Astrocyte (in vitro differentiated cells and primary cell): ENCODE measurements around the gene TMEM40. TPM values are rescaled to one million over a fixed set of nuclear protein-coding genes. Genes with fewer than 3 reads are reported as not detected.

Source experiments
- DNase-seq: peaks from one replicate; pipeline ENCODE4 v3.0.0-alpha.2; 2010; ENCODE audit warnings: low read depth
- FAIRE-seq: peaks from 2 replicates; lab custom pipeline; 2011; peaks lifted over from hg19 to GRCh38; lab: Jason Lieb, UNC
- H2AFZ ChIP-seq: 2 replicates; pipeline ENCODE4 v1.6.0; 2012; ENCODE audit warnings: low read depth, low read length, inconsistent platforms
- H3K27ac ChIP-seq: 2 replicates; pipeline ENCODE4 v1.5.1; 2011; ENCODE audit warnings: low read depth, low read length, inconsistent platforms
- H3K27me3 ChIP-seq: 2 replicates; pipeline ENCODE4 v1.6.0; 2011; ENCODE audit warnings: low read length, inconsistent platforms; ENCODE audit not compliant: insufficient read depth
- H3K36me3 ChIP-seq: 2 replicates; pipeline ENCODE4 v1.5.1; 2011; ENCODE audit warnings: low read length, inconsistent platforms; ENCODE audit not compliant: insufficient read depth
- H3K4me1 ChIP-seq: 2 replicates; pipeline ENCODE4 v1.5.1; 2011; ENCODE audit warnings: low read length, inconsistent platforms; ENCODE audit not compliant: insufficient read depth
- H3K4me2 ChIP-seq: 2 replicates; pipeline ENCODE4 v1.6.0; 2012; ENCODE audit warnings: low read length, inconsistent platforms
- H3K4me3 ChIP-seq: 2 replicates; pipeline ENCODE4 v1.5.1; 2011; ENCODE audit warnings: low read depth, mild to moderate bottlenecking, low read length, inconsistent platforms; ENCODE audit not compliant: insufficient read depth
- H3K79me2 ChIP-seq: 2 replicates; pipeline ENCODE4 v1.6.0; 2012; ENCODE audit warnings: mild to moderate bottlenecking, low read length, inconsistent platforms; ENCODE audit not compliant: insufficient read depth
- H3K9ac ChIP-seq: 2 replicates; pipeline ENCODE4 v1.6.0; 2012; ENCODE audit warnings: mild to moderate bottlenecking, low read length, inconsistent platforms
- H3K9me3 ChIP-seq: 2 replicates; pipeline ENCODE4 v1.5.1; 2012; ENCODE audit warnings: low read depth, mild to moderate bottlenecking, low read length, inconsistent platforms; ENCODE audit not compliant: insufficient read depth
- H4K20me1 ChIP-seq: 2 replicates; pipeline ENCODE4 v1.6.0; 2012; ENCODE audit warnings: low read length, inconsistent platforms; ENCODE audit not compliant: insufficient read depth
- H3K27ac Mint-ChIP-seq: one replicate; pipeline ENCODE4 v1.8.0; 2021; ENCODE audit warnings: mild to moderate bottlenecking, mixed read lengths; ENCODE audit not compliant: unreplicated experiment
- H3K27me3 Mint-ChIP-seq: one replicate; pipeline ENCODE4 v1.8.0; 2021; ENCODE audit warnings: low read depth, mixed read lengths; ENCODE audit not compliant: unreplicated experiment
- H3K36me3 Mint-ChIP-seq: one replicate; pipeline ENCODE4 v1.8.0; 2021; ENCODE audit warnings: low read depth, mixed read lengths; ENCODE audit not compliant: unreplicated experiment
- H3K4me1 Mint-ChIP-seq: one replicate; pipeline ENCODE4 v1.8.0; 2021; ENCODE audit warnings: low read depth, mixed read lengths; ENCODE audit not compliant: unreplicated experiment
- H3K4me3 Mint-ChIP-seq: one replicate; pipeline ENCODE4 v1.8.0; 2021; ENCODE audit warnings: mild to moderate bottlenecking, moderate library complexity, mixed read lengths; ENCODE audit not compliant: unreplicated experiment
- H3K9me3 Mint-ChIP-seq: one replicate; pipeline ENCODE4 v1.8.0; 2021; ENCODE audit warnings: mild to moderate bottlenecking, mixed read lengths; ENCODE audit not compliant: unreplicated experiment
- CTCF ChIP-seq: IDR thresholded peaks from 2 replicates; pipeline ENCODE4 v1.5.1; 2011; ENCODE audit warnings: low read depth, mild to moderate bottlenecking, inconsistent platforms, low read length, moderate library complexity; ENCODE audit not compliant: insufficient read depth
- EZH2 ChIP-seq: IDR thresholded peaks from 2 replicates; pipeline ENCODE4 v1.6.1; 2012; ENCODE audit warnings: mild to moderate bottlenecking, low read length, inconsistent platforms; ENCODE audit not compliant: insufficient read depth
- total RNA-seq: library from RNA; stranded (reverse); gene quantifications from 2 replicates; pipeline ENCODE4 v1.2.1, GENCODE V29; 2021

TMEM40 gene
- total RNA-seq, 1 donor from 2014 or later: 2.0 TPM

- no peak overlapping the region for H3K27ac Mint-ChIP-seq
- H3K36me3 ChIP-seq: no peaks in the 10 kb centered on the region
- H3K4me1 ChIP-seq: no peaks in the 10 kb centered on the region
- no peaks in the 10 kb centered on the region for H3K9me3 ChIP-seq
- no peak overlapping the region for H3K9ac ChIP-seq
- TF ChIP-seq EZH2 (no peak), CTCF (no peak)
- H4K20me1 ChIP-seq: no peaks in the 10 kb centered on the region
- DNase-seq (no peak), FAIRE-seq (no peak)
- H3K9me3 Mint-ChIP-seq: no peaks in the 10 kb centered on the region
- no peak overlapping the region for H3K4me3 Mint-ChIP-seq
- H3K27me3 ChIP-seq: peaks cover 10% of the 10 kb centered on the region
- H3K4me3 ChIP-seq: no peak overlapping the region
- no peaks in the 10 kb centered on the region for H3K4me1 Mint-ChIP-seq
- H3K4me2 ChIP-seq: no peak overlapping the region
- H3K27ac ChIP-seq: no peak overlapping the region
- no peaks in the 10 kb centered on the region for H3K36me3 Mint-ChIP-seq
- no peak overlapping the region for H2AFZ ChIP-seq
- peaks cover 19% of the 10 kb centered on the region for H3K27me3 Mint-ChIP-seq
- no peaks in the 10 kb centered on the region for H3K79me2 ChIP-seq
Measured at GRCh38 chr3:12774619-12775018, 15.6 kb upstream of the TMEM40 start.

GRCh38 chr3:12773710-12774086 lies 14.6 kb upstream of the TMEM40 start:
- TF ChIP-seq EZH2 (no peak), CTCF (no peak)
- Mint-ChIP-seq H3K9me3 (no peaks in the 10 kb centered on the region), H3K4me1 (no peaks in the 10 kb centered on the region)

GRCh38 chr3:12773030-12773709 lies 14.1 kb upstream of the TMEM40 start:
- Mint-ChIP-seq H3K9me3 (no peaks in the 10 kb centered on the region), H3K36me3 (no peaks in the 10 kb centered on the region), H3K4me3 (no peak overlapping the region), H3K27ac (no peak overlapping the region), H3K4me1 (no peaks in the 10 kb centered on the region), H3K27me3 (peaks cover 19% of the 10 kb centered on the region)
- H3K4me2 ChIP-seq: no peak overlapping the region
- TF ChIP-seq CTCF: no peak
- no peak for TF ChIP-seq EZH2
- H3K9me3 ChIP-seq: no peaks in the 10 kb centered on the region
- no peak for DNase-seq
- H3K79me2 ChIP-seq: no peaks in the 10 kb centered on the region
- peaks cover 10% of the 10 kb centered on the region for H3K27me3 ChIP-seq
- H3K4me3 ChIP-seq: no peak overlapping the region
- H2AFZ ChIP-seq: no peak overlapping the region
- no peaks in the 10 kb centered on the region for H3K4me1 ChIP-seq
- no peaks in the 10 kb centered on the region for H3K36me3 ChIP-seq
- H4K20me1 ChIP-seq: no peaks in the 10 kb centered on the region
- FAIRE-seq: no peak
- H3K9ac ChIP-seq: no peak overlapping the region
- H3K27ac ChIP-seq: no peak overlapping the region

More at GRCh38 chr3:12773710-12774086, 14.6 kb upstream of the TMEM40 start:
- H3K4me2 ChIP-seq: no peak overlapping the region
- no peaks in the 10 kb centered on the region for H4K20me1 ChIP-seq
- no peak overlapping the region for H3K27ac ChIP-seq
- H3K27me3 ChIP-seq: peaks cover 10% of the 10 kb centered on the region
- no peak overlapping the region for H3K9ac ChIP-seq
- Mint-ChIP-seq H3K27ac (no peak overlapping the region), H3K27me3 (peaks cover 19% of the 10 kb centered on the region), H3K36me3 (no peaks in the 10 kb centered on the region), H3K4me3 (no peak overlapping the region)
- H3K4me3 ChIP-seq: no peak overlapping the region
- no peaks in the 10 kb centered on the region for H3K9me3 ChIP-seq
- no peaks in the 10 kb centered on the region for H3K4me1 ChIP-seq
- H2AFZ ChIP-seq: no peak overlapping the region
- no peaks in the 10 kb centered on the region for H3K79me2 ChIP-seq
- no peaks in the 10 kb centered on the region for H3K36me3 ChIP-seq
- FAIRE-seq: no peak
- DNase-seq: no peak
